Tibial nerve (tissue), 4 donors: ENCODE data around the gene GEN1. TPM values are rescaled to one million over a fixed set of nuclear protein-coding genes. Genes with fewer than 3 reads are reported as not detected.

Experiments
- DNase-seq, 2 donors: peaks; one replicate each; pipeline ENCODE4 v3.0.0-alpha.2; 2019; ENCODE audit warnings: low spot score in 2 of 2
- H3K27ac ChIP-seq, 4 donors: fragments of 200-600 bp; sonication (generic) in 3 of 4; one replicate each; pipeline ENCODE4 v1.5.1; 2017 to 2019; ENCODE audit warnings: mild to moderate bottlenecking in 1 of 4
- H3K27me3 ChIP-seq, 2 donors: fragments of 200-600 bp; sonication (generic) in 1 of 2; one replicate each; pipeline versions ENCODE4 v1.5.1 to v1.6.0; 2017 to 2019
- H3K36me3 ChIP-seq, 3 donors: fragments of 200-600 bp; sonication (generic); one replicate each; pipeline ENCODE4 v1.5.1; 2018 to 2019
- H3K4me1 ChIP-seq, 4 donors: fragments of 200-600 bp; sonication (generic) in 3 of 4; one replicate each; pipeline ENCODE4 v1.5.1; 2017 to 2019
- H3K4me3 ChIP-seq, 4 donors: fragments of 200-600 bp; sonication (generic) in 3 of 4; one replicate each; pipeline ENCODE4 v1.5.1; 2017 to 2019; ENCODE audit warnings: mild to moderate bottlenecking in 1 of 4, moderate library complexity in 1 of 4
- H3K9me3 ChIP-seq, 4 donors: fragments of 200-600 bp; sonication (generic) in 3 of 4; one replicate each; pipeline ENCODE4 v1.5.1; 2017 to 2019
- CTCF ChIP-seq, 5 experiments: fragments of 200-600 bp in 3 of 5; fragments of 450-650 bp in 2 of 5; sonication (generic) in 3 of 5; IDR thresholded peaks; one replicate each; pipeline ENCODE4 v1.5.1; 2016 to 2019; ENCODE audit warnings: antibody characterized with exemption in 5 of 5, mild to moderate bottlenecking in 3 of 5, moderate library complexity in 2 of 5
- EP300 ChIP-seq, 2 donors: sonication (generic); formaldehyde crosslinking; IDR thresholded peaks; one replicate each; pipeline ENCODE4 v1.6.1; 2017; ENCODE audit warnings: antibody characterized with exemption in 2 of 2, mild to moderate bottlenecking in 1 of 2
- POLR2A ChIP-seq, 2 donors: fragments of 450-650 bp; IDR thresholded peaks; one replicate each; pipeline ENCODE4 v1.6.1; 2017; ENCODE audit warnings: antibody characterized with exemption in 2 of 2, mild to moderate bottlenecking in 2 of 2, moderate library complexity in 2 of 2
- WGBS, 2 donors: methylation state at CpG; one replicate each; pipeline ENCODE4 v1.1.5; 2018; 5-methylcytosine and 5-hydroxymethylcytosine counted together
- total RNA-seq, 4 donors: library from RNA; depleted of rRNA; stranded (reverse); fragments of >200 nt; gene quantifications; one replicate each; pipeline ENCODE4 v1.1.0, GENCODE V29; 2016

GEN1 gene, protein sequence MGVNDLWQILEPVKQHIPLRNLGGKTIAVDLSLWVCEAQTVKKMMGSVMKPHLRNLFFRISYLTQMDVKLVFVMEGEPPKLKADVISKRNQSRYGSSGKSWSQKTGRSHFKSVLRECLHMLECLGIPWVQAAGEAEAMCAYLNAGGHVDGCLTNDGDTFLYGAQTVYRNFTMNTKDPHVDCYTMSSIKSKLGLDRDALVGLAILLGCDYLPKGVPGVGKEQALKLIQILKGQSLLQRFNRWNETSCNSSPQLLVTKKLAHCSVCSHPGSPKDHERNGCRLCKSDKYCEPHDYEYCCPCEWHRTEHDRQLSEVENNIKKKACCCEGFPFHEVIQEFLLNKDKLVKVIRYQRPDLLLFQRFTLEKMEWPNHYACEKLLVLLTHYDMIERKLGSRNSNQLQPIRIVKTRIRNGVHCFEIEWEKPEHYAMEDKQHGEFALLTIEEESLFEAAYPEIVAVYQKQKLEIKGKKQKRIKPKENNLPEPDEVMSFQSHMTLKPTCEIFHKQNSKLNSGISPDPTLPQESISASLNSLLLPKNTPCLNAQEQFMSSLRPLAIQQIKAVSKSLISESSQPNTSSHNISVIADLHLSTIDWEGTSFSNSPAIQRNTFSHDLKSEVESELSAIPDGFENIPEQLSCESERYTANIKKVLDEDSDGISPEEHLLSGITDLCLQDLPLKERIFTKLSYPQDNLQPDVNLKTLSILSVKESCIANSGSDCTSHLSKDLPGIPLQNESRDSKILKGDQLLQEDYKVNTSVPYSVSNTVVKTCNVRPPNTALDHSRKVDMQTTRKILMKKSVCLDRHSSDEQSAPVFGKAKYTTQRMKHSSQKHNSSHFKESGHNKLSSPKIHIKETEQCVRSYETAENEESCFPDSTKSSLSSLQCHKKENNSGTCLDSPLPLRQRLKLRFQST
- total RNA-seq, result 10 to 100 TPM in 1 of 4 donors, 1 to 10 TPM in 3; 1.5 to 17.5 (median 4.2) TPM

DNA sequence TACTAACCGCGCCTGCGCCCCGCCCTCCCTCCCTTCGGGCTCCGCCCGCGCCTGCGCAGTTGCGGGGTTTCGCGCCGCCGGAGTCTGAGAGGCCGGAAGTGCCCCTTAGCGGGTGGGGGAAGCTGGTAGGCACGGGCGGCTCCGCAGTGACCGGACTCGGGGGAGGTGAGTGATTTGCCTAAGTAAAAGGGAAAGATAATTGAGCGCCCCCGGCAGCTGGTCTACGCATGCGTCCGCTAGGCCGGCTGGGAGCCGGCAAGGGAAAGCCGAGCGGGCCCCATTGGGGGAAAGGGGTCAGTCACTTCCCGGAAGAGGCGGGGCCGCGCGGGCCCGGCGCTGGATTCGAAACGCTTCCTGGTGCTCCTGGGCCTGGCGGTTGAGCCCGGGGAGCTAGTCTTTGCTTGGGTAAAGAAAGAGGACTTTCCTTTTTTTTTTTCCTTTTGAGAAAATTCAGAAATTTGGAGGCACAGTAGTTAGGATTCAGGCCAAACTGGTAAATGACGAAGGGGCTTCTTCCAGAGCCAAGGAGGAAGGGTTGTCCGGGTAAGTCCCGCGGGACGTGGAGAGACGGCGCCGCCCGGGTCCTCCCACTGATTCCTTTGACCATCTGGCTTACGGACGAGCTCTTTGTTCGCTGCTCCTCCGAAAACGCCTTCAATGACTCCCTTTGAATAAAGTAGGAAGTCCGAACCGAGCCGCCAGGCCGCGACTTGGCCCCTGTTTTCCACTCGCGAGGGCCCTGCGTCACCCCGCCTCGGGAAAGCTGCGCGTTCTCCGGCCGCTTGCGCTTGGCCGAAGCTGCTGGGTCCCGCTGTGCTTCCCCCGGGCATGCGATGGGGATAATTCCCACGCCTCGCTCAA lies at the start of gene GEN1, which contains the start of gene SMC6:
GEN1 (plus strand) TSS at position 336 of the 861 bp plus-strand sequence. CDS start 5,806 bp downstream, outside the sequence.
SMC6 (minus strand) TSS at position 8 of the 861 bp plus-strand sequence. CDS start 7,864 bp downstream, outside the sequence.
- H3K4me1 ChIP-seq, result peaks cover 4 to 21% (median 12%) of the 10 kb centered on the region in 4 donors
- WGBS, 2 donors, result 0 to 1% methylated on average over 59 to 75 of the region's 76 CpGs
- H3K4me3 ChIP-seq, result peak within 1 kb of the TSS; percentile 83 to 92 (median 88)
- no peaks in the 10 kb centered on the region for H3K9me3 ChIP-seq
- peak within 1 kb of the TSS; percentile 91 to 99 (median 94) for H3K27ac ChIP-seq
- peak; percentile 75 for DNase-seq
- H3K36me3 ChIP-seq, result no peaks in the 10 kb centered on the region
- no peaks in the 10 kb centered on the region for H3K27me3 ChIP-seq
- TF ChIP-seq POLR2A (IDR thresholded peaks at IDR 0.05) (no peak), EP300 (IDR thresholded peaks at IDR 0.05) (peak; percentile 53 to 62)

- 91 to 97% methylated on average over 4 of the region's 4 CpGs for WGBS, 2 donors
- Histone ChIP-seq H3K27ac (no peak overlapping the region), H3K9me3 (no peaks in the 10 kb centered on the region), H3K27me3 (no peaks in the 10 kb centered on the region), H3K4me1 (no peaks in the 10 kb centered on the region), H3K36me3 (peaks cover 0 to 69% (median 0%) of the 10 kb centered on the region in 3 donors), H3K4me3 (no peak overlapping the region)
- DNase-seq, result no peak
- no peak for TF ChIP-seq CTCF (IDR thresholded peaks at IDR 0.05)
- TF ChIP-seq EP300 (IDR thresholded peaks at IDR 0.05), result no peak
- no peak for TF ChIP-seq POLR2A (IDR thresholded peaks at IDR 0.05)
Observed at GRCh38 chr2:17706845-17707244, 47.1 kb upstream of the GEN1 start.

- Histone ChIP-seq H3K36me3 (peaks cover 0 to 73% (median 0%) of the 10 kb centered on the region in 3 donors), H3K27ac (no peak overlapping the region), H3K9me3 (no peaks in the 10 kb centered on the region), H3K4me1 (no peaks in the 10 kb centered on the region), H3K27me3 (no peaks in the 10 kb centered on the region), H3K4me3 (no peak overlapping the region)
- TF ChIP-seq CTCF (IDR thresholded peaks at IDR 0.05) (no peak), EP300 (IDR thresholded peaks at IDR 0.05) (no peak)
- WGBS, 2 donors, result 93 to 96% methylated on average over 1 of the region's 1 CpG
- no peak for DNase-seq
Observed at GRCh38 chr2:17708501-17708900, 45.4 kb upstream of the GEN1 start.

DNA sequence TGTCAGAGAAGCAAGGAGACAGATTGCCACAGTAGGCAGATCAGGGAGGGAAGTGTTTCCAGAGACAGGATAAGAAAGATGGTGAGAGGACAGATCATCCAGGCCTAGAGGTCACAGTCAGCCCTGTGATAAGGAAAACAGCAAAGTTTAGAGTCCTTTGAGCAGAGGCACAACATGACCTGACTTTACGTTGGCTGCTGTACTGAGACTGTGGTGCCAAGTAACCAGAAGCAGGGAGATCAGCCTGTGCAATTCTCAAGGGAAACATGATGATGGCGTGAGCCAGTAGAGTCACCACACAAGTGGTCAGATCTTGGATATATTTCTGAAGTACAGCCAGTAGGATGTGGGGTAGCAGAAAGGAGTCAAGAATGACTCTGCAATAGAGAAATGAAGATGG lies 44.0 kb upstream of the GEN1 start:
- WGBS, 2 donors, result 62 to 77% methylated on average over 2 of the region's 2 CpGs
- no peak overlapping the region for H3K27ac ChIP-seq
- no peak for TF ChIP-seq POLR2A (IDR thresholded peaks at IDR 0.05)
- no peak for TF ChIP-seq EP300 (IDR thresholded peaks at IDR 0.05)
- TF ChIP-seq CTCF (IDR thresholded peaks at IDR 0.05), result no peak
- no peak for DNase-seq
- peaks cover 0 to 80% (median 0%) of the 10 kb centered on the region in 3 donors for H3K36me3 ChIP-seq
- no peaks in the 10 kb centered on the region for H3K27me3 ChIP-seq
- H3K4me3 ChIP-seq, result no peak overlapping the region
- no peaks in the 10 kb centered on the region for H3K9me3 ChIP-seq
- H3K4me1 ChIP-seq, result no peaks in the 10 kb centered on the region
